HG02588 (cell line): ENCODE results near the gene DSE.
A peak's percentile ranks its signal among the peaks of the same experiment; 100 is the strongest.

ENCODE experiments used
- ATAC-seq: cut with Tn5 transposase; IDR thresholded peaks from one replicate; pipeline ENCODE4 v1.9.1; 2021; ENCODE audit warnings: mild to moderate bottlenecking, moderate library complexity; ENCODE audit not compliant: unreplicated experiment

Gene DSE

GRCh38 chr6:116386581-116387299, 16.0 kb downstream of the DSE start:
- ATAC-seq, result no peak

GRCh38 chr6:116387374-116387773, 16.6 kb downstream of the DSE start:
- ATAC-seq, result peak; percentile 63

- ATAC-seq, result no peak
Observed at GRCh38 chr6:116388924-116389323, 18.2 kb downstream of the DSE start.

GRCh38 chr6:116389357-116389756, 18.6 kb downstream of the DSE start:
- ATAC-seq, result no peak

- ATAC-seq, result peak; percentile 53
Observed at GRCh38 chr6:116390581-116390980, 19.8 kb downstream of the DSE start.

- no peak for ATAC-seq
Observed at GRCh38 chr6:116392132-116393013, 21.6 kb downstream of the DSE start.

GRCh38 chr6:116393430-116393829, 22.7 kb downstream of the DSE start:
- no peak for ATAC-seq

- ATAC-seq, result no peak
Observed at GRCh38 chr6:116395647-116396046, 24.9 kb downstream of the DSE start.

GRCh38 chr6:116396441-116396840, 25.7 kb downstream of the DSE start:
- ATAC-seq, result no peak

GRCh38 chr6:116397914-116398313, 27.2 kb downstream of the DSE start:
- no peak for ATAC-seq

GRCh38 chr6:116398316-116399010, 27.7 kb downstream of the DSE start:
- no peak for ATAC-seq

- no peak for ATAC-seq
Observed at GRCh38 chr6:116399287-116399686, 28.5 kb downstream of the DSE start.

GRCh38 chr6:116400328-116400727, 29.6 kb downstream of the DSE start:
- ATAC-seq, result no peak

- ATAC-seq, result no peak
Observed at GRCh38 chr6:116402108-116402937, 31.6 kb downstream of the DSE start.

GRCh38 chr6:116403205-116403604, 32.5 kb downstream of the DSE start:
- ATAC-seq, result no peak

GRCh38 chr6:116404696-116405095, 33.9 kb downstream of the DSE start:
- ATAC-seq, result no peak

GRCh38 chr6:116405138-116405537, 34.4 kb downstream of the DSE start:
- ATAC-seq, result peak; percentile 64

GRCh38 chr6:116405652-116406356, 35.1 kb downstream of the DSE start:
- ATAC-seq, result no peak

- no peak for ATAC-seq
Observed at GRCh38 chr6:116406678-116407345, 36.1 kb downstream of the DSE start.
